ENCODE data around the gene CDC123.

CDC123 gene

GRCh38 chr10:12299222-12299965 lies 103.4 kb downstream of the CDC123 start:
- Histone ChIP-seq H3K4me3 (replicated peaks; ENCODE audit: low read depth, low read length) (no peak overlapping the region), H3K27me3 (replicated peaks; ENCODE audit: control insufficient read depth, insufficient read depth, low read length) (no peaks in the 10 kb centered on the region), H3K36me3 (ENCODE audit: control insufficient read depth, insufficient read depth, low read length) (no peaks in the 10 kb centered on the region)
- DNase-seq (ENCODE audit: extremely low read depth, insufficient read length): no peak
- TF ChIP-seq CTCF (IDR thresholded peaks at IDR 0.05; ENCODE audit: insufficient read depth, low read length, poor library complexity, severe bottlenecking): no peak
